ENCODE measurements around the gene TMEM165.

TMEM165 gene

DNA sequence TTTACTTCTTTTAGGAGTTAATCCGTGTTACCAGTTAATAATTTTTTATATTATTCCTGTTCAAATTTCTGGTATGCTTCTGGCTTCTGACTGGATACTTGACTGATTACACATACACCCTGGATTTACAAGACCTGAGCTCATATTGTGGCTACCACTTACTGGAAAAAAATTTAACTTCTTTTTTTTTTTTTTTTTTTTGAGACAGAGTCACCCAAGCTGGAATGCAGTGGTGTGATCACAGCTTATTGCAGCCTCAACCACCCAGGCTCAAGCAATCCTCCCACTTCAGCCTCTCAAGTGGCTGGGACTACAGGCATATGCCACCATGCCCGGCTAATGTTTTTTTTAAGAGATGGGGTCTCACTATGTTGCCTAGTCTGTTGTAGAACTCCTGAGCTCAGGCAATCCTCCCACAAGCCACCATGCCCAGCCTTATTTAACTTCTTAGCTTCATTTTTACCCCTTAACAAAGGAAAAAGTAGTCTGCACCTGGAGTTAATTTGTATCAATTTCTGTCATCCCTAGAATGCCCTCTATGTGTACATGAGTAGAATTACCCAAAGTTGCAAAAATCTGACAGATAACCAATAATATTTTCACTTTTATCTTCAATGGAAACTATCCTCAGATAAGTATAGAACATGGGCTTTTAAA, 50.3 kb downstream of the TMEM165 start:
- no peak overlapping the region for H3K4me3 ChIP-seq (ENCODE audit: low read length)
- H3K36me3 ChIP-seq (ENCODE audit: control insufficient read depth, insufficient read depth, low read length): no peaks in the 10 kb centered on the region
- H3K4me1 ChIP-seq (ENCODE audit: control insufficient read depth, insufficient read depth, low read length): no peaks in the 10 kb centered on the region
- H3K27me3 ChIP-seq (ENCODE audit: control insufficient read depth, insufficient read depth, low read length): no peaks in the 10 kb centered on the region
- no peak overlapping the region for H3K9ac ChIP-seq (ENCODE audit: low read length)
- no peaks in the 10 kb centered on the region for H3K9me3 ChIP-seq (ENCODE audit: control insufficient read depth, low read length)

DNA sequence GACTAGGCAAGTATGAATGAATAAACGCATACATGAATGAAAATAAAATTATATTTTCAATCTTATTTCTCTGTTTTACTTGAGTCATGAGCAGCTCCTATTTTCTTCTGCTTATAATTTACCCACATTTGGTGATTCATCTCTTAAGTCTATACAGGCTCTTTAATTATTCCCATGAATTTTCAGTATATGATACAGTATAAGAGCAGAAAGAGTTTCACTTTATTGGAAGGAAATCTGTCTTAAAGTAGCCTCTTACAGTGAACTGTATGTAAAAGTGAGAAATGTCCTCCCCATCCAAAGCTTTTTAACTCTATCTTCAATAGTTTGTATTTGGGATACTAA, 50.8 kb downstream of the TMEM165 start:
- Histone ChIP-seq H3K27me3 (ENCODE audit: control insufficient read depth, insufficient read depth, low read length) (no peaks in the 10 kb centered on the region), H3K36me3 (ENCODE audit: control insufficient read depth, insufficient read depth, low read length) (no peaks in the 10 kb centered on the region), H3K9ac (ENCODE audit: low read length) (no peak overlapping the region), H3K4me1 (ENCODE audit: control insufficient read depth, insufficient read depth, low read length) (no peaks in the 10 kb centered on the region), H3K9me3 (ENCODE audit: control insufficient read depth, low read length) (no peaks in the 10 kb centered on the region), H3K4me3 (ENCODE audit: low read length) (no peak overlapping the region)

DNA sequence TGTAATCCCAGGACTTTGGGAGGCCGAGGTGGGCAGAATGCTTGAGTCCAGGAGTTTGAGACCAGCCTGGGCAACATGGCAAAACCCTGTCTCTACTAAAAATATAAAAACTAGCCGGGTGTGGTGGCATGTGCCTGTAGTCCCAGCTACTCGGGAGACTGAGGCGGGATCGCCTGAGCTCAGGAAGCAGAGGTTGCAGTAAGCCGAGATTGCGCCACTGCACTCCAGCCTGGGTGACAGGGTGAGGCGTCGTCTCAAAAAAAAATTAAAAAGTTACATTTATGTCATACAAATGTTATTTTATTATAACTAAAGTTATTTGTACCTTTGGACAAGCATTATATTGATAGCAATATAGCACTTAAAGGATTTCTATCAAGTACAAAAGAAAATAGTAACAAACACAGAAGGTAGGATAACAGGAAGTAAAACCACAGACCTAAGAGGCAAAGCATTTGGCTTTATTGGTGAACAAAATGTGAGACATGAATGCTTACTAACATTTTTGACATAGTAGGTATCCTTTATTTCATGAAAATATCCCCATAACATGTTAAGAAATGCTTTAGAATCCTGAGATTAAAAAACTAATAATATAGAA, 51.5 kb downstream of the TMEM165 start:
- Histone ChIP-seq H3K36me3 (ENCODE audit: control insufficient read depth, insufficient read depth, low read length) (no peaks in the 10 kb centered on the region), H3K4me1 (ENCODE audit: control insufficient read depth, insufficient read depth, low read length) (no peaks in the 10 kb centered on the region), H3K4me3 (ENCODE audit: low read length) (no peak overlapping the region), H3K9ac (ENCODE audit: low read length) (no peak overlapping the region), H3K27me3 (ENCODE audit: control insufficient read depth, insufficient read depth, low read length) (no peaks in the 10 kb centered on the region), H3K9me3 (ENCODE audit: control insufficient read depth, low read length) (no peaks in the 10 kb centered on the region)

DNA sequence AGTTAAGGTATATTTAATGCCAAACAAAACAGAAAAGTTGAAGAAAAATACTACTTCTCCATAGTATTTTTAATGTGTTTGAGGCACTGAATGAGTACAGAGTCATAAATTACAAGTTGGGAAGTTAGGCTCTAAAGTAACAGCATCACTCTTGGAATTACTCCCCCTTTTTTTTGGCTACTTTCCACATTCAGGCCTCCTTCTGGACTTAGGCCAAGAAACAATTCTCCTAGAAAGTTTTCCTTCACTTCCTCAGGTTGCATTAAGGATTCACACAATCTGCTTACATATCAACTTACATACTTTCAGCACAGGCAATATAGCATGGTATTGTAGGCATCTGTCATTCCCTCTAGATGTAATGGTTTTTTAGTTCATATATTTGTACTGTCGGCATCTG, 52.1 kb downstream of the TMEM165 start:
- Histone ChIP-seq H3K27me3 (ENCODE audit: control insufficient read depth, insufficient read depth, low read length) (no peaks in the 10 kb centered on the region), H3K4me1 (ENCODE audit: control insufficient read depth, insufficient read depth, low read length) (no peaks in the 10 kb centered on the region), H3K9ac (ENCODE audit: low read length) (no peak overlapping the region), H3K9me3 (ENCODE audit: control insufficient read depth, low read length) (no peaks in the 10 kb centered on the region), H3K36me3 (ENCODE audit: control insufficient read depth, insufficient read depth, low read length) (no peaks in the 10 kb centered on the region), H3K4me3 (ENCODE audit: low read length) (no peak overlapping the region)

DNA sequence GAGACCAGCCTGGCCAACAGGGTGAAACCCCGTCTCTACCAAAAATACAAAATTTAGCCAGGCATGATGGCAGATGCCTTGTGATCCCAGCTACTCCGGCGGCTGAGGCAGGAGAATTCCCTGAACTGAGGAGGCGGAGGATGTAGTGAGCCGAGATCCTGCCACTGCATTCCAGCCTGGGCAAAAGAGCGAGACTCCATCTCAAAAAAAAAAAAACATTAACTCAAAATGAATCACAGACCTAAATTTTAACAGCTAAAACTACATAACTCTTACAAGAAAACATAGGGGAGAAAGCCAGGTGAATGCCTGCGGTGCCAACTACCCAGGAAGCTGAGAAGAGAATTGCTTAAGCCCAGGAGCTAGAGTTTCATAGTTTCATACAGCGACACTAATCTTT, 54.8 kb downstream of the TMEM165 start:
- Histone ChIP-seq H3K4me1 (ENCODE audit: control insufficient read depth, insufficient read depth, low read length) (peaks cover 5% of the 10 kb centered on the region), H3K36me3 (ENCODE audit: control insufficient read depth, insufficient read depth, low read length) (no peaks in the 10 kb centered on the region), H3K9ac (ENCODE audit: low read length) (no peak overlapping the region), H3K9me3 (ENCODE audit: control insufficient read depth, low read length) (no peaks in the 10 kb centered on the region), H3K27me3 (ENCODE audit: control insufficient read depth, insufficient read depth, low read length) (no peaks in the 10 kb centered on the region), H3K4me3 (ENCODE audit: low read length) (no peak overlapping the region)

DNA sequence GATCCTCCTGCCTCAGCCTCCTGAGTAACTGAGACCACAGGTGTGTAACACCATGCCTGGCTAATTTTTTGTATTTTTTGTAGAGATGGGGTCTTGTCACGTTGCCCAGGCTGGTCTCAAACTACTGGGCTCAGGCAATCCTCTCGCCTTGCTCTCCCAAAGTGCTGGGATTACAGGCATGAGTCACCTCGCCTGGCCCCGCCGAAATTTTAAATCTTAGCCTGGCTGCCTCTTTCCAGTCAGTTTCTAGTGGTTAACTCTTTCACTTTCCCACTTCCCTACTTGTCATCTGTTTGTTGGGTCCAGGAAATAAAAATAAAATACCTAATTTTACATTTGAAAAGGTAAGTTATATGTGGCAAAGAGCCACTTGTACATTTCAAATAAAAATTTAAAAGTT, 62.4 kb downstream of the TMEM165 start:
- Histone ChIP-seq H3K36me3 (ENCODE audit: control insufficient read depth, insufficient read depth, low read length) (no peaks in the 10 kb centered on the region), H3K9ac (ENCODE audit: low read length) (no peak overlapping the region), H3K9me3 (ENCODE audit: control insufficient read depth, low read length) (no peaks in the 10 kb centered on the region), H3K27me3 (ENCODE audit: control insufficient read depth, insufficient read depth, low read length) (no peaks in the 10 kb centered on the region), H3K4me3 (ENCODE audit: low read length) (no peak overlapping the region), H3K4me1 (ENCODE audit: control insufficient read depth, insufficient read depth, low read length) (peaks cover 5% of the 10 kb centered on the region)

DNA sequence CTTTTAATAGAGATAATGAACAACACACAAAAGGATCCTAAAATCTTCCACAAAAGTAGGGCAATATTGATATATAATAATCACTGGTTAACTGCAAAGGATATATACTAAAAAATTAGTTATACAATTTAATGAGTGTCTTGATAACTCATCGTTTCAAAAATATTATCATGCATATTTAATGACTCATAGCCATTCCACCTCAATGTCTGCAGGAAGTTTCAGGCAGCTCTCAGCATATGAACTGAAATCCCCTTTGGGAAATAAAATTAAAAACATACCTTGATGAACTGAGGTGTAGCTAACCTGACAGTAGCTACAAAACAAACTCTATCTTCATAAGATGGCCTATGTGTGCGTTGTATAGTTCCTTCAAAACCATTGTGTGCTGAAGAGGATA, 62.9 kb downstream of the TMEM165 start:
- H3K4me1 ChIP-seq (ENCODE audit: control insufficient read depth, insufficient read depth, low read length): peaks cover 5% of the 10 kb centered on the region
- H3K36me3 ChIP-seq (ENCODE audit: control insufficient read depth, insufficient read depth, low read length): no peaks in the 10 kb centered on the region
- no peak overlapping the region for H3K4me3 ChIP-seq (ENCODE audit: low read length)
- H3K27me3 ChIP-seq (ENCODE audit: control insufficient read depth, insufficient read depth, low read length): no peaks in the 10 kb centered on the region
- no peaks in the 10 kb centered on the region for H3K9me3 ChIP-seq (ENCODE audit: control insufficient read depth, low read length)
- no peak overlapping the region for H3K9ac ChIP-seq (ENCODE audit: low read length)

DNA sequence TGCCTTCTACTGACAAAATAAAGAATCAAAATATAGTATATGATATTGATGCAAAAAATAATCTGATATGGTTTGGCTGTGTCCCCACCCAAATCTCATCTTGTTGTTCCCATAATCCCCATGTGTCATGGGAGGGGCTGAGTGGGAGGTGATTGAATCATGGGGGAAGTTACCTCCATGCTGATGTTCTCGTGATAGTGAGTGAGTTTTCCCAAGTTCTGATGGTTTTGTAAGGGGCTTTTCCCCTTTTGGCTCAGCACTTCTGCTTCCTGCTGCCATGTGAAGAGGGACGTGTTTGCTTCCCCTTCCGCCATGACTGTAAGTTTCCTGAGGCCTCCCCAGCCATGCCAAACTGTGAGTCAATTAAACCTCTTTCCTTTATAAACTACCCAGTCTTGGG, 70.2 kb downstream of the TMEM165 start:
- H3K9ac ChIP-seq (ENCODE audit: low read length): no peak overlapping the region
- H3K36me3 ChIP-seq (ENCODE audit: control insufficient read depth, insufficient read depth, low read length): no peaks in the 10 kb centered on the region
- H3K4me1 ChIP-seq (ENCODE audit: control insufficient read depth, insufficient read depth, low read length): no peaks in the 10 kb centered on the region
- H3K9me3 ChIP-seq (ENCODE audit: control insufficient read depth, low read length): no peaks in the 10 kb centered on the region
- H3K4me3 ChIP-seq (ENCODE audit: low read length): no peak overlapping the region
- H3K27me3 ChIP-seq (ENCODE audit: control insufficient read depth, insufficient read depth, low read length): no peaks in the 10 kb centered on the region

DNA sequence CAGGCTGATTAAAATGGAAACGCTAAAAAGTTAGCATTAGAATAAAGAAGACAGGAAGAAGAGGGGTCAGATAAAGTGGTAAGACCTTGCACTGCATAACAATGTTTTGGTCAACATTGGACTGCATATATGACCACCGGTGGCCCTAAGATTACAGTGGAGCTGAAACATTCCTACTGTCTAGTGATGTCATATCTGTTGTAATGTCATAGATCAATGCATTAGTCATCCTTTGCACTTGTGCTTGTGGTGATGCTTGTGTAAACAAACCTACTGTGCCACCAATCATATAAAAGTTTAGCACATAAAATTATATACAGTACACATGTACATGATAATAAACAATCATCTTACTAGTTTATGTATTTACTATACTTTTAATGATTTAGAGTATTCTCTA, 73.0 kb downstream of the TMEM165 start:
- no peak overlapping the region for H3K9ac ChIP-seq (ENCODE audit: low read length)
- H3K9me3 ChIP-seq (ENCODE audit: control insufficient read depth, low read length): no peaks in the 10 kb centered on the region
- no peak overlapping the region for H3K4me3 ChIP-seq (ENCODE audit: low read length)
- no peaks in the 10 kb centered on the region for H3K27me3 ChIP-seq (ENCODE audit: control insufficient read depth, insufficient read depth, low read length)
- H3K36me3 ChIP-seq (ENCODE audit: control insufficient read depth, insufficient read depth, low read length): no peaks in the 10 kb centered on the region
- H3K4me1 ChIP-seq (ENCODE audit: control insufficient read depth, insufficient read depth, low read length): no peaks in the 10 kb centered on the region

DNA sequence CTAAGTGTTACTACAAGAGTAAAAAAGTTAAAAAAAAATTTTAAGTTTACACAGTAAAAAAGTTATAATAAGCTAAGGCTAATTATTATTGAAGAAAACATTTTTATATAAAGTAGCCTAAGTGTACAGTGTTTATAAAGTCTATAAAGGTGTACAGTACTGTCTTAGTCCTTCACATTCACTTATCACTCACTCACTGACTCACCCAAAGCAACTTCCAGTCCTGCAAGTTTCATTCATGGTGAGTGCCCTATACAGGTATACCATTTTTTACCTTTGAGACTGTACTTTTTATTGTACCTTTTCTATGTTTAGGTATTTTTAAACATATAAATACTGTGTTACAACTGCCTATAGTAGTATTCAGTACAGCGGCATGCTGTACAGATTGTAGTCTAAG, 74.2 kb downstream of the TMEM165 start:
- Histone ChIP-seq H3K9ac (ENCODE audit: low read length) (no peak overlapping the region), H3K36me3 (ENCODE audit: control insufficient read depth, insufficient read depth, low read length) (peaks cover 4% of the 10 kb centered on the region), H3K9me3 (ENCODE audit: control insufficient read depth, low read length) (no peaks in the 10 kb centered on the region), H3K4me3 (ENCODE audit: low read length) (no peak overlapping the region), H3K4me1 (ENCODE audit: control insufficient read depth, insufficient read depth, low read length) (no peaks in the 10 kb centered on the region), H3K27me3 (ENCODE audit: control insufficient read depth, insufficient read depth, low read length) (no peaks in the 10 kb centered on the region)

Measured in mucosa of stomach (tissue), 1 donor.